HK-2 (cell line): Measurements from ENCODE around the gene SLC49A4.

Experiments
- DNase-seq: peaks from one replicate; pipeline ENCODE4 v3.0.0-alpha.2; 2018; ENCODE audit not compliant: unreplicated experiment

The SLC49A4 gene

DNA sequence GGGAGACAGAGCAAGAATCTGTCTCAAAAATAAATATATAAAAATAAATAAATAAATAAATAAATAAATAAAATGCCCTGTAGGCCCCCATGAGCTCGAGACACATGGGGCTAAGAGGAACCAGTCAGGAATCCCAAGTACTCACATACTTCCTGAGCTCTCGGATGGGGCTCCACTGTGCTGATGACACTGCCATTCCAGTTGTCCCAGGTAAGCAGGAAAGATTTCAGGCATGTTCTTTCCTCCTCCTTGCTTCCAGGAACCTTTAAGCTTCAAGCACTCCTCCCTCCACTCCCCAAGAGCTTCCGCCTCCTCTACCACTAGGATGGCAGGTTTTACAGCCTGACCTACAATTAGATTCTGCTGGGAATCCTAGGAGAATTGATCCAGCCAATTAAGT, 113.4 kb downstream of the SLC49A4 start:
- DNase-seq = no peak

DNA sequence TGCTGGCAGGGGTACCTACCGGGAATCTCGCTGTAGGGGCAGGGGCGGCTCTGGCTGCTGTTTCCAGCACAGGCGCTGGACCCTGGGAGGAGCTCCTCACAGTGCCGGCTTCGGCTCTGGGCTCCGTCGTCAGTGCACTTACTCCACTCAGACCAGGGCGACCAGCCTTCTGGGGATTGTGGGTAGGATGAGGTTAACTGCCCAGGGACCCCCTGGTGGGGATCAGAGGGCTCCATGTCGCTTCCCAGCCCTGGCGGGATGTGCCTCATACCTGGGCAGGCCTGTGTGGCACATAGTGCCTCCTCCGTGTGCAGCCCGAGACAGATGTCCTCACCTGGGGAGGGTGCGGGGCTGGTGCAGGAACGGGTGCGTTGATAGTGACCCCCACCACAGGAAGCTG, 117.0 kb downstream of the SLC49A4 start:
- no peak for DNase-seq

DNA sequence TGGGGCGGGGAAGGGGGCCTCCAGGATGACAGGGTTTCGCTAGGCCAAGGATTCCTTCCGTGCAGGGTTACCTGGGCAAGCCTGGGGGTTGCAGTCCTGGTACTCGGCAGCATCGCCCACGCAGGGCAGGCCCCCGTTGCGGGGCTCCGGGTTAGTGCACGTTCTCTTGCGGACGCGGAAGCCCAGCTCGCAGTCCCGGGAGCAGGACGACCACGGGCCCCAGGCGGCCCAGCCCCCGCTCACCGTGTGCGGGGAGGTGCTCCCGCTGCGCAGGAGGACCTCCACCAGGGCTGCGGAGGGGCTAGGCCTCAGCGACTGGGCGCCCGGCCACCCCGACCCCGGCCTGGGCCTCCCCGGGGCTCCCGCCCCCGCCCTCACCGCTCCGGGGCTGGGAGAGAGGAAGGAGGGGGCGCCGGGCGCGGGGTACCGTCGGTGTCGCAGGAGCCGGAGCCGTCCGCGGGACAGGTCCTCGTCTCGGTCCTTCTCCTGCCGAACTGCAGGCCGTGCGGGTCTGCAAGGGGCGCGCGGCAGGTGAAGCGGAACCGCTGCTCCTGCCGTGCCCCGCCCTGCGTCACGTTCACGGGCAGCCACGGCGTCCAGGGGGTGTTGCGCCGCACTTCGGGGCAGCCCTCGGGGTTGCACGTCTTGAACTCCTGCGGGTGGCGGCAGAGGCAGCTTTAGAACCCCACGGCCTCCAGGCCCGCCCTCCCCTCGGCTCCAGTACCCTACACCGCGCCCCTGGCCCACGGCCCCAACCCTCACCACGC, 118.1 kb downstream of the SLC49A4 start:
- DNase-seq = no peak

DNA sequence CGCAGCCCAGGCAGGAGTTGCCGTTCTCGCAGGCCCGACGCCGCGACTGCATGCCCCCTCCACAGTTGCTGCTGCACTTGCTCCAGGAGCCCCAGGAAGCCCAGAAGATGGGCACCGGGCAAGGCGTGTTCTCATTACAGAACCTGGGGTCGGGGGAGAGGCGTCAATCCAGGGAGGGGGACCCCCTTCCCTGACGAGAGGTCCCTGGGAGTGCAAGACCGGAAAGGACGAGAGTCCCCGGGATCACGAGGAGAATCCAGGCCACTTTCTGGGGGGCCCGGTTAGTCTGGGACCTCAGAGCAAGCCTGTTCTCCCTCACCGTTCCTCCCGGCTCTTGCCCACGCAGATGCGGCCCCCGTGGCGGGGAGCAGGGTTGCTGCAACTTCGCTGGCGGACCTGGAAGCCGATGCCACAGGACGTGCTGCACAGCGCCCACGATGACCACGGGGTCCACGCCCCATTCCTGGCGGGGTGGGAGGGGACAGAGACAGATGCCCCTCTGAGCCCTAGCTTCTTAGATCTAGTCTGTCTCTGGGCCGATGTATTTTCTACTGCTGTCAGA, 118.8 kb downstream of the SLC49A4 start:
- no peak for DNase-seq

DNA sequence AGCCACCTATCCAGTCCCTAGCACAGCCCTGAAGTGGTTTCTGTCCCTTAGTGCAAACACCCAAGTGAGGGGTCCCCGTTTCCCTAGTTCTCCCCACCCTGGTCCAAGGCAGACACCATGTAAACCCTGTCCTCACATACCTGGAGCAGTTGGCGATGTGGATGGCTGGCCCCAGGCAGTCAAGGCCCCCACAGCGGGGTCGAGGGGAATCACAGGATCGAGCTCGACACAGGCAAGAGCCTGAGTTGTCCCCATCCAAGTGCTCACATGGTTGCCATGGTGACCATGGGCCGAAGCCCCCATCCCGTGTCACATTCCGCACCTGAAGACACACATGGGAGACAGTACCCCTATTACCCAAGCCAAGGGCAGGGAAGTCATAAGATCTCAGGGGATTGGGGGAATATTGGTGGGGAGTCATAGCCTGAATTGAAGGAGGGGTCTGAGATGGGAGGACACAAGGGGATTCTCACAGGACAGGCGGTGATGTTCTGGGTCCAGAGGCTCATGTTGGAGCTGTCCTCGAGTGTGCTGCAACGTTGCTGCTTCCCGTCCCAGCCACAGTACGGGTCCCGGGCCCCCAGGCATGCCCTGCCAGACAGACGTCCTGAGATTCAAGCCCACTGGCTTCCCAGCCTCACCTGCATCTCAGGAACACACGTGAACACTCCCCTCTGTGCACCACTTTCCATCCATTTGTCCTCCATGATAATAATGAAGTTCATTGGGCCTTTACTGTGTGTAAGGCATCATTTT, 120.6 kb downstream of the SLC49A4 start:
- DNase-seq = no peak

DNA sequence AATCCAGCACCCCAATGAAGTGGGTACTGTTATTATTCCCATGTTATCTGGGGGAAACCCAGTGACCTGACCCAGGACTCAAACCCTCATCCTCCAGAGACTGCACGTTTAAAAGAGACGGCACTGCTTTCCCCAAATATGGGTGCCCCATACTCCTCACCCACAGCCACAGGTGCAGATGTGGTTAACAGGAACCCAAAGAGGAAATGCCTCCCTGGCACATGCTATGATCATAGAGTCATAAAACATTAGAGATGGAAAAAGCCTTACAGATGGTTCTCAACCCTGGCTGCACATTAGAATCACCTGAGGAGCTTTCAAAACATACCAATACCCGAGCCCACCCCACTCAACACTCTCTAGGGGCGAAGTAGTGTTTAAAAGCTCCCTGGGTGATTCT, 121.2 kb downstream of the SLC49A4 start:
- DNase-seq = no peak

DNA sequence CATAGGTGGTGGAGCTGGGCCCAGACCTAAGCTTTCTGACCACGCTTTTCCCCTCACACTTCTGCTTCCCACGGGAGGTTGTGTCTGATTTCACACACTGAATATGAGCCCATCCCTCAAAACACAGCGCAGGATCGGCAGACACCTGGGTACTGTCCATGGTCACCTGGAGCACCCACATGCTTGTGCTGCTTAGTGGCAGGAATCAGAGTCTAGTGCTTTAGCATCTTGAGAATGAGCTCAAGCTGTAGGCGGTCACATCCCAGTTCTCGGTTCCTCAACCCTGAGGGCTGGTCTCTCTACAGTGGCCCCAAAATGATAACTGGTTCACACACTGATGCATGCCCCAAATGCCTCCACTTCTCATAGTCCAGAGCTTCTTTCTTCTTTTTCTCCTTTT, 121.7 kb downstream of the SLC49A4 start:
- no peak for DNase-seq

DNA sequence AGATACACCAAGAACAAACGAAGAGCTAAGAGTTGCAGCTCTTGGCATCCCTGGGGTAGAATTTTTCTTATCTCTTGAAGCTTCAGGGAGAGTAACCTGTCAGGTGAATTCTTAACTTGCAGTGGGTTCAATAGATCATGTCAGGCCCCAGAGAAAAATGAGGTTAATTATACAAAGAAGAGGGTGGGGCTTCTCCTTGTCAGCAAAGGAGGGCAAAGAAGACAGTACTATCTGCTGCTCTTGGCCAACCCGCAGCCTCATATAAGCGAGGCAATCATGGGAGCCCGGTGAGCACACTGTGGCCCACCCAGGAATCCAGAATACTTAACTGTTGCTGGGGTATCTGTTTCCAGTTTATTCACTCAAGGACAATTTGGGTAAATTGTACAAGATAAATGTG, 122.5 kb downstream of the SLC49A4 start:
- DNase-seq = no peak

DNA sequence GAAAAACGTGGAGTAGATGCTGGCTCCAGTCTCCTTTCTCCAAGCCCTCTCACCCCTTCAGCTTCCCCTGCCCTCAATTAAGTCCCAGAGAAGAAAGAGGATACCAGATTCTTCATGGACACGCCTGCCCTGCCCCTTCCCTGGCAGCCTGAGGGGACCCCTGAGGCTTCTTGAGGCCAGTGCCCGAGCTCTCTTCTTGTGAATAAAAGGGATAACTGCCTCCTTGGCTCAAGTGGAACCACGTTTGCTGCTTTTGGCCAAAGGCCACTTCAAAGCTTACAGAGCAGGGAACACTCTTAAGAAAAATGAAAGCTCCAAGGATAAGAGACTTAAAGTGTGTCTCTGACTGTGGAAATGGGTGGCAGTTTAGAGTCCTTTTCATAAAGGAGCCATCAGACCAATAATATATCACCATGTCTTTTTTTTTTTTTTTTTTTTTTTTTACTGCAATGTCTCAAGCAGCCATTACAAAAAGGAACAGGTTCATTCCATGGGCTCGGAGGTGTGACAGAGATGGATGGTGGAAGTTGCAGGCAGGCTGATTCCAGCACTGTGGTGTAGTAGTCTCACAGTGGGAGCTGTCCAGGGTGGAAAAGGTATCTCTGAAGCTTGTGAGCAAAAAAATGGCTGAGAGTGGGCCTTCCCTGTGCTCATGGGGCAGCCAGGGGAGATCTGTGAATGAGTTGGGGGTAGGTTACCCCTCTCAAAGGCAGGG, 123.9 kb downstream of the SLC49A4 start:
- DNase-seq = no peak

DNA sequence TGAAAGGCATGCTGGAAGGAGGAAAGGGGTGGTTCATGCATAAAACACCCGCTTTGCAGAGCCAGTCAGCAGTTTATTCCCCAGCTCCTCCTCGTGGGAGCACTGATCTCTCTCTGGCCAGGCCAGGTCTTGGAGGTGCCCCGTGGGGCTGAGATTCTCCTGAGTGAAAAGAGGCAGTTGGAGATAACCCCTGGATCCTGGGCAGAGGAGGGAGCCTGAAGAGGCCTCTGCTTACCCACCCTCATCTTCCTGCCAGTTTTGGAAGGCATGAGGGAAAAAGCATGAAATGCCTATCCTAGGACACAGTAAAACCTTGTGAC, 124.4 kb downstream of the SLC49A4 start:
- DNase-seq = no peak

DNA sequence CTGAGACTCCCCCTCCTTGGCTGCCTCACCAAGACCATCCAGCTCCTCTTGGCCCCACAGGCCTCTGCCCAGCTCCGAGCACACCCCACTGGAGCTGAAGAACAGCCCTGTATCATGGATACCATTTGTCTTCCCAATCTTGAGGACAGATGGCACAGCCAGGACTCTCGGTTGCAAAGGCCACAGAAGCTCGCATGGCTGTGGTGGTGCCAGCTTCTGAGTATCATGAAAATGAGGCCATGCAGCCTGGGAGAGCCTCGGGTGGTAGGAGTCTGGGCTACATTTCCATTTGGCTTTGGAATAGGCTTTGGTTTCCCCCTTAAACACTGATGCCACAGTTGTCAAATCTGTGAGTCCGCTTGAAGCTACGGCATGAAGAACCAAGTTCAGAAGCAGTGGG, 126.1 kb downstream of the SLC49A4 start:
- no peak for DNase-seq

DNA sequence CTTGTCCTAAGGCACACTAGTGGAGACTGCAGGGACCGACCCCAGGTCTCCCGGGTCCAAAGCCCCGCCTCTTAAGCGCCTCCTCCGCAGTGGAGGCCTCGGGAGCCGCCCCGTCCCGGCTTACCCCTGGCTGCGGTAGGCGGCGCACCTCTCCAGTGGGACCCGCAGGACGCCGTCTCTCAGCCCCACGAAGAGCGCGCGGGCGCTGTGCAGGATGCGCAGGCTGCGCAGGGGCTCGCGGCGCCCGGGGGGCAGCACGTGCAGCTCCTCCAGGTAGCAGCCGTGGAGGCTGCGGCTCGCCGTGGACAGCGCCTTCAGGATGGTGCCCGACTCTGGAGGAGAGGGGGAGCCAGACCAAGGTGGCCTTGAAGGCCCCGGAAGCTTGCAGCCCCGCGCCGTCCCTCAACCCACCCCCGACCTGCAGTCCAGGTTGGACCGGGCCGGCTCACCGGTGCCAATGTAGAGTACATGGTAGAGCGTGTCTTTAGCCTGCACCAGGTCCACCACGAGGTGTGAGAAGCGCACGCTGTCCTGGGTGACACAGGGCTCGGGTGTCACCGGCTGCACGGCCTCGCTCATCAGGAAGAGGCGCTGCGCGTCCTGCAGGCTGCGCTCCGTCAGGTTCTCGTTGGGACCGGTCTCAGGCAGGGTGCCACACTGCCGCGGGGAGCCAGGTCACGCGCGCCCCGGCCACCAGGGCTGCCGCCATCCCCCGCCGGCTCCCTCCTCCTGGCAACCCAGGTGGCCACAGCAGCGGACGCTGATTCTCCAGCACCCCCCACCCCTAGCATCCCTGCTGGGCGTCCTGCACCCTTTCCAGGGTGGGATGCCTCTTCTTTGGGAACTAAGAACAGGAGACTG, 127.2 kb downstream of the SLC49A4 start:
- no peak for DNase-seq

DNA sequence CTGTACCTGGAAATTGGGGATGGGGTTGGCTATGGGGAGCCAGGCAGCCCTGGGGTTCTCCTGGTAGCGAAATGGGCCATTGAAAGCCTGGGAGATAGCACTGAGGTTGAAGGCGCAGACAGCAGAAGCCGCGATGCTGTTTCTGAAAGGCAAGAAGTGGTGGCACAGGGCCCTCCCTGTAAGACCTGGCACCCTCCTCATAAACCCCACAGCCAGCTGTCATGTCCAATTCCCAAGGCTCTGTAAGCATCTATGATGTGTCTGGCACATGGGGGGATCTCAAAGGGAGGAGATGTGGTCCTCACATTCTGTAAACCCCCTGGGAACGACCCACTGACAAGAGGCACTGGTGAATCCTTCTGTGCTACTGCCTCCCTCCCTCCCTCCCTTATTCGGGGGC, 128.7 kb downstream of the SLC49A4 start:
- DNase-seq = no peak

DNA sequence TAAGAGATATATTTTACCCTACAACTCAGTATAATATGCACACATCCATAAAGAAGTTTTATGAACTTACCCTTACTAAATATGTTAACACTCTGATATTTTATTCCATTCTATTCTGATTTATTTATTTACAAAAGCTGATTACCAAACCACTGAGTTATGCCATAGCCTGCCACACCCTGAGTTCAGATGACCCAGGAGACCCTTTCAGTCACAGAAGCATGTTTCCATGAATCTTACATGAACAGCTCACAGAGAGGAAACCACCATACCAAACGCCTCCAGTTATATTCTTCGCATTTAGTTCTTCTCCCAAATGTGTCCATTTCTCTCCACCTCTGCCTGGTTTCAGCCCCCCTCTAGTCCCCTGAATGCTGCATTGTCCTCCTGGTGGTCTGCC, 129.2 kb downstream of the SLC49A4 start:
- DNase-seq = no peak

DNA sequence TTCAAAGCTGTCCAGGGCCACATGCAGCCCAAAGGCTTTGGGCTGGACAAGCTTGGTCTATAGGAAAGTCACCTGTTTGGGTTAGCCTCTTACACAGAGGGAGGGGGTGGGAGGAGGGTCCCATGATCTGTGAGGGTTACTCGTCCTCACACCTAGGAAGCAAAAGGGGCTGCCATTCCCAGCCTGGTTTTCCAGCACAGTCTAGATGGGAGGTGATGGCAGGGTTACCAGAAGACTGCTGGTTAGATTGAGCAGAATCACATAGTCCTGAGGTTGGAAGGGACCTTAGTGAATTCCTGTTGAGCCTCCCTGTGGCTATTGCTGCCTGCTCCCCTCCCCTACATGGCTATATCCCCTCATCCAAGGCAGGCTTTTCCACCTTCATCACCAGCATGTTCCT, 130.9 kb downstream of the SLC49A4 start:
- no peak for DNase-seq

DNA sequence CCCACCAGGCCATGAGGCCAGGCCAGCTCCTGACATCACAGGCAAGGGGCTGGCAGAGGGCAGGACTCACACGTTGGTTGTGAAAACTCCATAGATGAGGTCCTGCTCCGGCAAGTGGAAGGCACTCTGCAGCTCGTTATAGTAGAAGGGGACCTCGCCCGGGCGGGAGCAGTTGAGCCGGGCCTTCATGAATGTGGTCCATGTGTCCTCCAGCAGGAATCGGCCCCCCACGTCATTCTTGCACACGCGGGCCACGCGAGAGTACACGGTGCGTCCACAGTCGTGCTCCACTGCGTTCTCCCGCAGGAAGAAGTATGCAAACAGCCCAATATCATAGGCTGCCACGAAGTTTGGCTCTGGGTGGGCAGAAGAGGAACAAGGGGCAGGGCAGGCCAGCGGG, 131.5 kb downstream of the SLC49A4 start:
- DNase-seq = no peak

DNA sequence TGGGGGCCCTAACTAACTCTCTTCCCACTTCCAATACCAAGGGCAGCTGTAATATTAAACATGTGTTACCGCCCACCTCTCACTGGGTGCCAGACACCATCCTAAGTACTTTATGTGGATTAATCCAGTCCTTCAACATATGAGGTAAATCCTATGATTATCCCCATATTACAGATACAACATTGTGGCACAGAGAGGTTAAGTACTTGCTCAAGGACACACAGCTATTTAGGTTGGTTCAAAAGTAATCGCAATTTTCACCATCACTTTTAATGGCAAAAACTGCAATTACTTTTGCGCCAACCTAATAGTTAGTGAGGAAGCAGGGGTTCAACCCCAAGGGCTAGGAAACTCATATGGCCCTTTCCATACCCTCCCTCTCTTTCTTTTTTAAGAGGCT, 131.9 kb downstream of the SLC49A4 start:
- DNase-seq = no peak

DNA sequence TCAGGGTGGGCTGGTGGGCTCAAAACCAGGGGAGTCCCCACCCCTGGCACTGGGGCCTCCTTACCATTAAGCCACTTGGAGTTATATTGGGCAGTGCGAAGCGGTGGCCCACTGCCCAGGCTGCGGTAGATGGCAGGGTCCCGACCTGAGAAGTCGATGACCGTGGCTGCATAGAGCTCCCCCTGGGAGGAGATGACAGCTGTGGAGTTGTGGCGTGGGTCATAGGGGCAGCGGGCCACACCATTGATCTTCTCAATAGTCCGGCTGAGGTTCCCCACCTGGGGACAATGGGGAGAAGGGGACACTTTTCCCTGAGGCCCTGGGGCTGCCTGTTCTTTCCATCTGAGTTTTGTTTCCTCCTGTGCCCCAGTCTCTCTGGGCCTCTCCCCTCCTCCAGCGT, 132.9 kb downstream of the SLC49A4 start:
- no peak for DNase-seq

DNA sequence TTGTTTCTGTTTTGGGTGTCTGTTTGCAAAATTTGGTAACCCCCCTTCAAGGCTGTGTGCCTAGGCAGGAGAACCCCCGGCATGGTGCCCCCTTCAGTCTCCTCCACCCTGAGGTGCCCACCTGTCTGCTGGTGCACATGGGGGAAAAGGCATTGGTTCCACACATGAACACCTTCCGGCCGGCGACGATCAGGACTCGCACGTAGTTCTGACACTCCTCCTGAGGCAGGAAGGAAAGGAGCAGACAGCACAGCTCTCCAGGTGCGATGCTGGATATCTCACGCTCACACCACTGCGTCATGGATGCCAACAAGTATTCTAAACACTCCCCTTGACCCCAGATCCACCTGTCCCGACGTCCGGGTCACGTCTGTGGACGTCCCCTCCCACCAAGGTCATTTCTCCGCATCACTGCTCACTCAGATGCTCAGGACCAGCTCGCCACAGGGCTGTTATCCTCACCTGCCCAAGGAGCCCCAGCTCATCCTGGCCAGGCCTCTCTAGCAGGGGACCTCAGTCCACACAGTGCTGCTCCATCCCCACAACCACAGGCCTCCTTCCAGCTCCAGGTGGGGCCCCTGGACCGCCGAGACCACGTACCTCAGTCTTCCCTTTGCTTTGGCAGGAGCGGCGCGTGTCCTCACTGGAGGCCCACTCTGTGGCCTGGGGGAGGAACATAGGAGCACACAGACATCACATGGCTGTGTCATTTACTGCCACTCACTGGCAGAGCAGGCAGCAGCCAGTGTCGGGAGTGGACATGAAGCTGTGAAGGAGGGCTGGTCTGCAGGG, 133.7 kb downstream of the SLC49A4 start:
- no peak for DNase-seq

DNA sequence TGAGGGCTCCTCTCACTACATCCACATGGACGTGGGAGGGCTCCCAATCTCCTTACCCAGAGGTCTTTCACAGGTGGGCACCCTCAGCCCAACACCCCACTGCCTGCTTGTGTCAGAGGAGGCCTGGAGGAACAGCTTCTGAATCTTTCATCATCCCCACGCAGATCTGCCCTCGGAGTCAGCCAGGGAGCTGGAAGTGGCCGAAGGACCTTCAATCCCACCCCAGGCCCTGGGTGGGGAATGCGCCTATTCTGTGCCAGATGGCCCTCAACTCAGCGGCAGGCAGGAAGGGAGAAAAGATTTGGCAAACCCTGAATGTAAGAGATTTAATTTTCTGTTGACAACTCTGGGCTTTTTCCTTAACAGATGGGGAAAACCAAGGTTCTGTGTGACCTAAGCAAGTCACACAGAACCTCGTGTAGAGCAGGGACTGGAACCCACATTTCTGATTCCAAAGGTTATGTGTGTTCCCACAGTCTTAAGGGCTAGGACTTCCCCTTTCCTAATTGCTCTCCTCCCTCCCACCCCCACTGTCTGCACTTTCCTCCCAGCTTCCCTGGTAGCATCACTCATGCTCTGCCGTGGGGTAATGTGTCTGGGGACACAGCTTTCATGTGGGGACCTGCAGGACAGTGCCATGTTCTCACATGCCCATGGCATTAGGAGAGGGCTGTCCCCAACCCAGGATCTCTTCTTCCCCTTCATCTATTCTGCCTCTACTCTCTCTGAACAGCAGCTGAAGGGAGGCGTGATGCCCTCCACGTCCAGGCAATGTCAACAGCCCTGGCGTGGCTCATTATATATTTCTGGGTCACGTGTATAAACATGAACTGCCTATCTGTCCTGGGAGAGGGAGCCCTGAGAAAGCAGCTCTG, 134.6 kb downstream of the SLC49A4 start:
- DNase-seq = no peak
